HepG2 (cell line): Measurements from ENCODE around the gene MEG3. TPM values are rescaled to one million over a fixed set of nuclear protein-coding genes. Genes with fewer than 3 reads are reported as not detected.

Experiments used
- CBX1 ChIP-seq: IDR thresholded peaks from one replicate; pipeline ENCODE4 v1.6.1; 2016; ENCODE audit warnings: antibody characterized with exemption, low read depth
- CCAR2 ChIP-seq: fragments of 200-400 bp; formaldehyde crosslinking; optimal IDR thresholded peaks from 2 replicates; pipeline ENCODE3; 2018; ENCODE audit warnings: low read depth, mild to moderate bottlenecking, low read length, moderate library complexity
- EHMT2 ChIP-seq: fragments of 200-600 bp; sonication (generic); IDR thresholded peaks from 2 replicates; pipeline ENCODE4 v1.7.0; 2017; ENCODE audit warnings: antibody characterized with exemption, low read depth, low read length, borderline replicate concordance
- ELF1 ChIP-seq: sonication (generic); formaldehyde crosslinking; IDR thresholded peaks from 2 replicates; pipeline ENCODE4 v1.4.0; 2020; ENCODE audit warnings: missing genetic modification reagents
- ETV6 ChIP-seq: sonication (generic); formaldehyde crosslinking; conservative IDR thresholded peaks from 2 replicates; pipeline ENCODE4 v1.4.0; 2020; ENCODE audit warnings: missing genetic modification reagents
- HDAC2 ChIP-seq: sonication (generic); formaldehyde crosslinking; IDR thresholded peaks from 2 replicates; pipeline ENCODE4 v1.4.0; 2020; ENCODE audit warnings: missing genetic modification reagents
- HNF4A ChIP-seq: sonication (generic); formaldehyde crosslinking; IDR thresholded peaks from 2 replicates; pipeline ENCODE4 v1.4.0; 2020; ENCODE audit warnings: missing genetic modification reagents
- IKZF4 ChIP-seq: sonication (generic); formaldehyde crosslinking; IDR thresholded peaks from 2 replicates; pipeline ENCODE4 v1.5.1; 2020; ENCODE audit warnings: borderline replicate concordance, mild to moderate bottlenecking, low read depth, missing genetic modification reagents; ENCODE audit errors: not compliant biosample characterization
- PITX1 ChIP-seq: sonication (generic); formaldehyde crosslinking; IDR thresholded peaks from 2 replicates; pipeline ENCODE4 v1.5.1; 2020; ENCODE audit warnings: mild to moderate bottlenecking, missing genetic modification reagents
- SOX6 ChIP-seq, 2 experiments: fragments of 450-650 bp in 1 of 2; sonication (generic) in 1 of 2; formaldehyde crosslinking in 1 of 2; IDR thresholded peaks; 2 replicates each; pipeline versions ENCODE4 v1.4.0 to v1.6.1; 2017 to 2020; ENCODE audit warnings: antibody characterized with exemption in 1 of 2, mild to moderate bottlenecking in 1 of 2, missing genetic modification reagents in 1 of 2
- TBL1XR1 ChIP-seq: fragments of 150-350 bp; IDR thresholded peaks from 2 replicates; pipeline ENCODE4 v1.6.1; 2014; ENCODE audit warnings: borderline replicate concordance, low read length; ENCODE audit not compliant: partially characterized antibody
- YEATS4 ChIP-seq: sonication (generic); formaldehyde crosslinking; IDR thresholded peaks from 2 replicates; pipeline ENCODE4 v1.4.0; 2020; ENCODE audit warnings: missing genetic modification reagents, borderline replicate concordance
- ZBTB3 ChIP-seq: sonication (generic); formaldehyde crosslinking; IDR thresholded peaks from 2 replicates; pipeline ENCODE4 v1.4.0; 2020; ENCODE audit warnings: low read depth, mild to moderate bottlenecking, moderate library complexity, missing genetic modification reagents, borderline replicate concordance
- ZFP36L1 ChIP-seq: sonication (generic); formaldehyde crosslinking; IDR thresholded peaks from 2 replicates; pipeline ENCODE4 v1.8.0; 2022; ENCODE audit warnings: mild to moderate bottlenecking, missing genetic modification reagents, moderate library complexity
- ZNF564 ChIP-seq: sonication (generic); formaldehyde crosslinking; IDR thresholded peaks from 2 replicates; pipeline ENCODE4 v1.8.1; 2023; ENCODE audit warnings: mild to moderate bottlenecking, missing genetic modification reagents
- ZNF720 ChIP-seq: sonication (generic); formaldehyde crosslinking; IDR thresholded peaks from 2 replicates; pipeline ENCODE4 v1.4.0; 2020; ENCODE audit warnings: missing genetic modification reagents
- ZNF816 ChIP-seq: sonication (generic); formaldehyde crosslinking; IDR thresholded peaks from 2 replicates; pipeline ENCODE4 v1.8.0; 2022; ENCODE audit warnings: missing genetic modification reagents, mild to moderate bottlenecking, borderline replicate concordance
- ZSCAN9 ChIP-seq: IDR thresholded peaks from 2 replicates; pipeline ENCODE4 v1.6.1; 2016; ENCODE audit warnings: borderline replicate concordance
- polyA plus RNA-seq, 8 experiments: library from polyadenylated mRNA; depleted of rRNA in 3 of 8; stranded (reverse) in 7 of 8; unstranded in 1 of 8; fragments of >200 nt; fragmentation: Illumina TruSeq in 4 of 8; extraction: Trizol in 4 of 8; gene quantifications; 2 replicates each; pipeline versions ENCODE4 v1.2.1 to v1.2.3, GENCODE V29; 2011 to 2016; ENCODE audit warnings: low read depth in 4 of 8, missing spikeins in 1 of 8, mixed read lengths in 1 of 8; ENCODE audit not compliant: insufficient read depth in 1 of 8
- total RNA-seq, 5 experiments: library from RNA; depleted of rRNA; stranded (reverse); fragments of >200 nt; fragmentation: Illumina TruSeq; extraction: Trizol; gene quantifications; 2 replicates each; pipeline ENCODE4 v1.2.3, GENCODE V29; 2016; ENCODE audit warnings: low read depth in 1 of 5
- TF ChIP-seq, protein P1 (sequence below), 2 experiments: fragments of 450-650 bp in 1 of 2; sonication (generic) in 1 of 2; formaldehyde crosslinking; IDR thresholded peaks; 2 replicates each; pipeline versions ENCODE4 v1.5.0 to v1.8.0; 2020 to 2022; ENCODE audit warnings: mild to moderate bottlenecking in 1 of 2, missing genetic modification reagents in 1 of 2
- TF ChIP-seq, protein P2 (sequence below): sonication (generic); formaldehyde crosslinking; IDR thresholded peaks from 2 replicates; pipeline ENCODE4 v1.4.0; 2020; ENCODE audit warnings: missing genetic modification reagents
- TF ChIP-seq, protein P3 (sequence below): sonication (generic); formaldehyde crosslinking; IDR thresholded peaks from 2 replicates; pipeline ENCODE4 v1.4.0; 2020; ENCODE audit warnings: low read depth, mild to moderate bottlenecking, missing genetic modification reagents
- TF ChIP-seq, protein P4 (sequence below): IDR thresholded peaks from 2 replicates; pipeline ENCODE4 v1.6.1; 2016; ENCODE audit warnings: missing biosample characterization, missing genetic modification reagents, low read depth

Gene MEG3
- total and polyA plus RNA-seq, 2 of the 13 experiments (the other 11 are each of a cell fraction or from before 2014, with no cell fraction given) = 0.17 TPM; not detected in 1

DNA sequence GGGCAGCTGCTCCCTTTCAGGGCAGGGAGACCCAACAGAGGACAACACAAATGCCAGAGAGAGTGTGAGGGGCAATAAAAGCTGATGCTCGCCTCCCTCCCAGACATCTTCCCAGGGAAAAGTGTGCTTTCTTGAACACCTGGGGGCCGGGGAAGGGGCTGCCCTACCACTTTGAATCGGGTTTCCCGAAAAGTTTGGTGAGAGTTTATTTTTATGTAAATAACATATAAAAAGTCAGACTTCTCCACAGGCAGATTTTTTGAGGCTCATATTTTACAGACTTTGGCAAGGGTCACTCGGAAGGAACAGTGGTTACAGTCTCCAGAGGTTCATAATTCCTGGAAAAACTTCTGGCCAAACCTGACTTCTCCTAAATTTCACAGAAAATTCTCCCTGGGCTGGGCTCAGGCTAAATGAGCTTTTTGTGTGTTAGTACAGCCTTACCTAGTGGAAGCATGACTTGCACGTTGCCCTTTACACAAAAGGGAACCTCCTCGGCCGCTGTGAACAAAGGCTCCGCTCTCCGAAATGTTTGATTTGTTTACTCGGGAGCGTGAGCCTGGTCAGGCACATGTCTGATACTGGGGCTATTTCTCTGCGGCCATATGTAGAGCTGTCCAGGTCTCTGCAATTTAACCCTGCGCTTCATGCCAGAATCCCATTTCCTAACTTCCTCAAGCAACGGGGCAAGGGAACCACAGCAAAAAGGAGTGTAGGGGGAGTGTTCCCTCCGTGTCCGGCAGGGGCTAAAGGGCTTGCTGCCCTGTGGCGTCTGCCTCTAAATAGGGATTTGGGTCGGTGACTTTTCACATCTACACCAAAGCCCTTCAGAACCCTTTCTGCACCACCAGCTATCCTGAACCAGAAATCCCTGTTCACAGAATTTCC, 74.2 kb downstream of the MEG3 start (continued):
- TF ChIP-seq, protein P1, sequence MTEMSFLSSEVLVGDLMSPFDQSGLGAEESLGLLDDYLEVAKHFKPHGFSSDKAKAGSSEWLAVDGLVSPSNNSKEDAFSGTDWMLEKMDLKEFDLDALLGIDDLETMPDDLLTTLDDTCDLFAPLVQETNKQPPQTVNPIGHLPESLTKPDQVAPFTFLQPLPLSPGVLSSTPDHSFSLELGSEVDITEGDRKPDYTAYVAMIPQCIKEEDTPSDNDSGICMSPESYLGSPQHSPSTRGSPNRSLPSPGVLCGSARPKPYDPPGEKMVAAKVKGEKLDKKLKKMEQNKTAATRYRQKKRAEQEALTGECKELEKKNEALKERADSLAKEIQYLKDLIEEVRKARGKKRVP (CRISPR knock-in tag; IDR thresholded peaks at IDR 0.05) = no peak
- TF ChIP-seq ZFP36L1 (CRISPR knock-in tag) = peak; percentile 84
- no peak for TF ChIP-seq IKZF4 (CRISPR knock-in tag)
- TF ChIP-seq, protein P2, sequence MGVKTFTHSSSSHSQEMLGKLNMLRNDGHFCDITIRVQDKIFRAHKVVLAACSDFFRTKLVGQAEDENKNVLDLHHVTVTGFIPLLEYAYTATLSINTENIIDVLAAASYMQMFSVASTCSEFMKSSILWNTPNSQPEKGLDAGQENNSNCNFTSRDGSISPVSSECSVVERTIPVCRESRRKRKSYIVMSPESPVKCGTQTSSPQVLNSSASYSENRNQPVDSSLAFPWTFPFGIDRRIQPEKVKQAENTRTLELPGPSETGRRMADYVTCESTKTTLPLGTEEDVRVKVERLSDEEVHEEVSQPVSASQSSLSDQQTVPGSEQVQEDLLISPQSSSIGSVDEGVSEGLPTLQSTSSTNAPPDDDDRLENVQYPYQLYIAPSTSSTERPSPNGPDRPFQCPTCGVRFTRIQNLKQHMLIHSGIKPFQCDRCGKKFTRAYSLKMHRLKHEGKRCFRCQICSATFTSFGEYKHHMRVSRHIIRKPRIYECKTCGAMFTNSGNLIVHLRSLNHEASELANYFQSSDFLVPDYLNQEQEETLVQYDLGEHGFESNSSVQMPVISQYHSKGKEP (CRISPR knock-in tag) = no peak
- TF ChIP-seq, protein P3, sequence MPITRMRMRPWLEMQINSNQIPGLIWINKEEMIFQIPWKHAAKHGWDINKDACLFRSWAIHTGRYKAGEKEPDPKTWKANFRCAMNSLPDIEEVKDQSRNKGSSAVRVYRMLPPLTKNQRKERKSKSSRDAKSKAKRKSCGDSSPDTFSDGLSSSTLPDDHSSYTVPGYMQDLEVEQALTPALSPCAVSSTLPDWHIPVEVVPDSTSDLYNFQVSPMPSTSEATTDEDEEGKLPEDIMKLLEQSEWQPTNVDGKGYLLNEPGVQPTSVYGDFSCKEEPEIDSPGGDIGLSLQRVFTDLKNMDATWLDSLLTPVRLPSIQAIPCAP (CRISPR knock-in tag) = no peak; the same call in 1 of the 2 replicates
- TF ChIP-seq CBX1 = no peak
- TF ChIP-seq CCAR2 = no peak
- 0 out of 2 replicates have a peak, but pooled peaks have one; percentile 46 for TF ChIP-seq ZNF564 (CRISPR knock-in tag)
- peak; percentile 52 for TF ChIP-seq HNF4A (CRISPR knock-in tag)
- TF ChIP-seq ZNF816 = peak; percentile 91; the same call in 1 of the 2 replicates
- no peak for TF ChIP-seq TBL1XR1
- TF ChIP-seq PITX1 (CRISPR knock-in tag) = peak; percentile 48; the same call in 1 of the 2 replicates
- peak; percentile 62; the same call in 1 of the 2 replicates for TF ChIP-seq YEATS4 (CRISPR knock-in tag)
- TF ChIP-seq, protein P4, sequence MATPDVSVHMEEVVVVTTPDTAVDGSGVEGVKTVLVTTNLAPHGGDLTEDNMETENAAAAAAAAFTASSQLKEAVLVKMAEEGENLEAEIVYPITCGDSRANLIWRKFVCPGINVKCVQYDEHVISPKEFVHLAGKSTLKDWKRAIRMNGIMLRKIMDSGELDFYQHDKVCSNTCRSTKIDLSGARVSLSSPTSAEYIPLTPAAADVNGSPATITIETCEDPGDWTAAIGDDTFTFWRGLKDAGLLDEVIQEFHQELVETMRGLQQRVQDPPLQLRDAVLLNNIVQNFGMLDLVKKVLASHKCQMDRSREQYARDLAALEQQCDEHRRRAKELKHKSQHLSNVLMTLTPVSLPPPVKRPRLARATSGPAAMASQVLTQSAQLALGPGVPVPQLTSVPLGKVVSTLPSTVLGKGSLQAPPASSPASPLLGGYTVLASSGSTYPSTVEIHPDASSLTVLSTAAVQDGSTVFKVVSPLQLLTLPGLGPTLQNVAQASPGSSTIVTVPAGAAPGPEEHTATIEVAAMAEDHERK = no peak
- TF ChIP-seq HDAC2 (CRISPR knock-in tag) = peak; percentile 78
- no peak for TF ChIP-seq SOX6 (IDR thresholded peaks at IDR 0.05)
- TF ChIP-seq SOX6 (CRISPR knock-in tag; IDR thresholded peaks at IDR 0.05) = peak; percentile 91
- TF ChIP-seq ETV6 (CRISPR knock-in tag) = no peak
- no peak; the same call in 1 of the 2 replicates for TF ChIP-seq ELF1 (CRISPR knock-in tag)
- TF ChIP-seq ZNF720 (CRISPR knock-in tag) = no peak
- TF ChIP-seq ZBTB3 = no peak
- TF ChIP-seq ZSCAN9 (CRISPR knock-in tag) = peak; percentile 67; the same call in 1 of the 2 replicates
- no peak for TF ChIP-seq EHMT2
